ENCODE results near the gene RAPGEF1.

DNA sequence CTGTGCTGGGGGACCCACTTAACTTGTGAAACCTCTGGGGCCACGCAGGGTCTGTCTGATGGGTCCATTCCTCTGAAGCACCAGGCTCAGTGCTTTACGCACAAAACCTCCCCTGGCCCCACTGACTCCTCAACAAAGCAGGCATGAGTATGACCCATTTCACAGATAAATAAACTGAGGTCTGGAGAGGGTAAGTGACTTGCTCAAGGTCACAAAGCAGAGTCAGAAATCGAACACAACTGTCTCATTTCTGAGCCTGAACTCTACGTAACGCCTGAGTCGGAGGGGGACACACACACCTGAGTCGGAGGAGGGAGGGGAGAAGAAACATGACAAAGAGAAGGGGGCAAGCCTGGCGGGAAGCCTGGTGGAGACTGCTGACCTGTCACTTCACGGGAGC lies 48.0 kb upstream of the RAPGEF1 start:
- no peak for TF ChIP-seq POLR2A (IDR thresholded peaks at IDR 0.05)
- no peak for TF ChIP-seq EP300 (IDR thresholded peaks at IDR 0.05)
- TF ChIP-seq, protein P1, sequence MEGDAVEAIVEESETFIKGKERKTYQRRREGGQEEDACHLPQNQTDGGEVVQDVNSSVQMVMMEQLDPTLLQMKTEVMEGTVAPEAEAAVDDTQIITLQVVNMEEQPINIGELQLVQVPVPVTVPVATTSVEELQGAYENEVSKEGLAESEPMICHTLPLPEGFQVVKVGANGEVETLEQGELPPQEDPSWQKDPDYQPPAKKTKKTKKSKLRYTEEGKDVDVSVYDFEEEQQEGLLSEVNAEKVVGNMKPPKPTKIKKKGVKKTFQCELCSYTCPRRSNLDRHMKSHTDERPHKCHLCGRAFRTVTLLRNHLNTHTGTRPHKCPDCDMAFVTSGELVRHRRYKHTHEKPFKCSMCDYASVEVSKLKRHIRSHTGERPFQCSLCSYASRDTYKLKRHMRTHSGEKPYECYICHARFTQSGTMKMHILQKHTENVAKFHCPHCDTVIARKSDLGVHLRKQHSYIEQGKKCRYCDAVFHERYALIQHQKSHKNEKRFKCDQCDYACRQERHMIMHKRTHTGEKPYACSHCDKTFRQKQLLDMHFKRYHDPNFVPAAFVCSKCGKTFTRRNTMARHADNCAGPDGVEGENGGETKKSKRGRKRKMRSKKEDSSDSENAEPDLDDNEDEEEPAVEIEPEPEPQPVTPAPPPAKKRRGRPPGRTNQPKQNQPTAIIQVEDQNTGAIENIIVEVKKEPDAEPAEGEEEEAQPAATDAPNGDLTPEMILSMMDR (IDR thresholded peaks at IDR 0.05), result no peak

Measured in tibial nerve (tissue), 4 donors.